Gastrocnemius medialis (tissue), 4 donors: ENCODE measurements around the gene KRT33A. TPM values are rescaled to one million over a fixed set of nuclear protein-coding genes. Genes with fewer than 3 reads are reported as not detected.
"Not testable (repeated sequence)": the region's sequence is repeated elsewhere in the genome, so short reads cannot be mapped to it uniquely, and the experiment has no call there.

Source experiments
- ATAC-seq, 2 donors: fragments of 150-250 bp; one replicate each; pipeline ENCODE4 v1.9.1; 2016
- DNase-seq, 2 donors: peaks; one replicate each; pipeline ENCODE4 v3.0.0-alpha.2; 2019
- H3K27ac ChIP-seq, 4 donors: fragments of 200-600 bp; sonication (generic); 1 replicate in 1 of 4; 2 replicates in 3 of 4; pipeline ENCODE4 v1.5.1; 2016 to 2018; ENCODE audit warnings: mild to moderate bottlenecking in 2 of 4, moderate library complexity in 1 of 4
- H3K27me3 ChIP-seq, 3 donors: fragments of 200-600 bp; sonication (generic) in 2 of 3; 1 replicate in 1 of 3; 2 replicates in 2 of 3; pipeline versions ENCODE4 v1.5.1 to v1.6.0; 2016 to 2019; ENCODE audit warnings: mild to moderate bottlenecking in 1 of 3, moderate library complexity in 1 of 3
- H3K36me3 ChIP-seq, 2 donors: fragments of 200-600 bp; sonication (generic) in 1 of 2; one replicate each; pipeline ENCODE4 v1.5.1; 2017 to 2018
- H3K4me1 ChIP-seq, 2 donors: fragments of 200-600 bp; sonication (generic) in 1 of 2; one replicate each; pipeline ENCODE4 v1.5.1; 2016 to 2017; ENCODE audit warnings: mild to moderate bottlenecking in 2 of 2
- H3K4me3 ChIP-seq, 4 donors: fragments of 200-600 bp; sonication (generic) in 3 of 4; 1 replicate in 1 of 4; 2 replicates in 3 of 4; pipeline ENCODE4 v1.5.1; 2016 to 2019; ENCODE audit warnings: mild to moderate bottlenecking in 2 of 4
- H3K9me3 ChIP-seq, 3 donors: fragments of 200-600 bp; sonication (generic) in 2 of 3; 1 replicate in 1 of 3; 2 replicates in 2 of 3; pipeline ENCODE4 v1.5.1; 2016 to 2019
- CTCF ChIP-seq, 5 experiments: fragments of 450-650 bp in 3 of 5; fragments of 200-600 bp in 2 of 5; sonication (generic) in 2 of 5; IDR thresholded peaks in 4 of 5; conservative IDR thresholded peaks in 1 of 5; 1 replicate in 4 of 5; 2 replicates in 1 of 5; pipeline ENCODE4 v1.5.1; 2016 to 2019; ENCODE audit warnings: antibody characterized with exemption in 5 of 5, mild to moderate bottlenecking in 3 of 5, moderate library complexity in 3 of 5
- POLR2A ChIP-seq, 2 donors: fragments of 450-650 bp; IDR thresholded peaks; one replicate each; pipeline ENCODE4 v1.6.1; 2017; ENCODE audit warnings: antibody characterized with exemption in 2 of 2, mild to moderate bottlenecking in 2 of 2, moderate library complexity in 2 of 2
- in situ Hi-C, 4 donors: fragments of 200-750 bp; cut with MboI; loops; one replicate each; pipeline versions ENCODE4 v1.15.0 to v1.8.0; 2017; ENCODE audit warnings: low sequenced_read_pairs in 4 of 4
- intact Hi-C: fragments of 100-400 bp; cut with DNase I; formaldehyde crosslinking; loops from one replicate; pipeline ENCODE4 v1.15.1; 2023; ENCODE audit warnings: low total_unique reads
- total RNA-seq, 4 donors: library from RNA; depleted of rRNA; stranded (reverse); fragments of >200 nt; gene quantifications; one replicate each; pipeline versions ENCODE4 v1.1.0 to v1.2.3, GENCODE V29; 2016

KRT33A gene
- total RNA-seq, 4 donors from 2014 or later: not detected

- Histone ChIP-seq H3K27me3 (no peaks in the 10 kb centered on the region), H3K36me3 (no peaks in the 10 kb centered on the region), H3K4me3 (no peak overlapping the region), H3K27ac (no peak overlapping the region), H3K9me3 (peaks cover 0 to 4% (median 3%) of the 10 kb centered on the region in 3 donors), H3K4me1 (no peaks in the 10 kb centered on the region)
- in situ Hi-C loops: no loop called here
- ATAC-seq: no peak
- TF ChIP-seq POLR2A (IDR thresholded peaks at IDR 0.05) (no peak), CTCF (IDR thresholded peaks at IDR 0.05 in 4 of 5, conservative IDR thresholded peaks at IDR 0.05 in 1 of 5) (no peak)
- DNase-seq: no peak
- intact Hi-C loops: no loop called here
These were observed 31.8 kb upstream of the KRT33A start for GRCh38 chr17:41382394-41382793.

- intact Hi-C loops, H3K9me3 ChIP-seq, H3K36me3 ChIP-seq, in situ Hi-C loops, DNase-seq, H3K4me3 ChIP-seq, H3K4me1 ChIP-seq, H3K27me3 ChIP-seq, H3K27ac ChIP-seq, ATAC-seq: not testable (repeated sequence)
These were observed 31.3 kb upstream of the KRT33A start, which contains the start of gene KRT34 for GRCh38 chr17:41381943-41382342. Gene KRT34, minus strand, starts transcription at chr17:41382306. Its CDS starts 60 bp downstream, at chr17:41382246.

GRCh38 chr17:41380091-41380490 lies 29.5 kb upstream of the KRT33A start:
- H3K27me3 ChIP-seq, intact Hi-C loops, ATAC-seq, H3K4me3 ChIP-seq, H3K27ac ChIP-seq, in situ Hi-C loops, H3K4me1 ChIP-seq, DNase-seq, H3K36me3 ChIP-seq, H3K9me3 ChIP-seq: not testable (repeated sequence)

GRCh38 chr17:41377546-41377945 lies 26.9 kb upstream of the KRT33A start:
- H3K27ac ChIP-seq: no peak overlapping the region
- no peaks in the 10 kb centered on the region for H3K9me3 ChIP-seq
- in situ Hi-C loops: no loop called here
- no peaks in the 10 kb centered on the region for H3K27me3 ChIP-seq
- H3K36me3 ChIP-seq: no peaks in the 10 kb centered on the region
- intact Hi-C loops: no loop called here
- no peak overlapping the region for H3K4me3 ChIP-seq
- ATAC-seq: no peak
- DNase-seq: no peak
- TF ChIP-seq POLR2A (IDR thresholded peaks at IDR 0.05): no peak
- TF ChIP-seq CTCF (IDR thresholded peaks at IDR 0.05 in 4 of 5, conservative IDR thresholded peaks at IDR 0.05 in 1 of 5): no peak
- H3K4me1 ChIP-seq: no peaks in the 10 kb centered on the region

DNA sequence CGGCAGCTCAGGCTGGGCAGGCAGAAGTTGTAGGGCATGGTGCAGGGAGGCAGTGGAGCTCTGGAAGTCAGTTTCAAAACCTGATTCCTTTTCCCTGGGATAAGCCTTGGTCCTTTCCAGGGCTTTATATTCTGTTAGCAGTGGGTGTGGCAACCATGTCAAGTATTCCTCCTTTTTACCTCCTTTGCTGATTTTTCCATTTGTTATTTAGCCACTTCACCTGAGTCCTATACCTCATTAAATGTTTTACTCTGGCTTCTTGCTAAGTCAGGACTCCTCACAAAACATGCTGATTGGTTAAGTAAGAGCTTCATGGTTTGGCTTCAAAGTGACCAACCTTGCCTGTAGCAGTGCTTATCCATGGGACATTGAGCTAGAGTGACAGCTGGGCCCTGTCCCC lies 19.1 kb upstream of the KRT33A start, which contains the start of gene KRT33B:
Gene KRT33B (minus strand): TSS at position 101 of the 400 bp plus-strand sequence. CDS start 63 bp downstream, at position 38.
- in situ Hi-C loops: no loop called here
- ATAC-seq (no peak), DNase-seq (no peak)
- Histone ChIP-seq H3K4me1 (no peaks in the 10 kb centered on the region), H3K27me3 (no peaks in the 10 kb centered on the region), H3K9me3 (no peaks in the 10 kb centered on the region), H3K4me3 (no peak within 1 kb of the TSS), H3K36me3 (no peaks in the 10 kb centered on the region), H3K27ac (no peak within 1 kb of the TSS)
- TF ChIP-seq POLR2A (IDR thresholded peaks at IDR 0.05) (no peak), CTCF (IDR thresholded peaks at IDR 0.05 in 4 of 5, conservative IDR thresholded peaks at IDR 0.05 in 1 of 5) (no peak)
- intact Hi-C loops: no loop called here

DNA sequence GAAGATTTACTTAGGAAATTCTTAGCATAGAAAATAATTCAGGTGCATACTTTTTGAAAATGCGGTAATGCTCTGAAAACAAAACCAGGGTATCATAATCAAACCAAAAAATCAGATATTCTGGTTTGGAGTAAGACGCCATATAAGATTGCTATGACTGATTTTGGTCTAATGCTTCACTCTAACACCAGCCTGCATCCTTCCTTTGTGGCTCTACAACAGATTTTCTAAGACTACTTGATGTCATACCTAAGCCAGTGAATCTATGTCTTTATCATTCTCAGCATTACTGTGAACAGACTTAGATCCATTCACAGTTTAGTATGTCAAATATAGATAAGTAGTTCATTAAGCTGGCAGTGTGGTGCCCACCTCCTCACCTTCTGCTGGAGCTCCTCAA lies 18.4 kb upstream of the KRT33A start:
- ATAC-seq (no peak), DNase-seq (no peak)
- no peak for TF ChIP-seq POLR2A (IDR thresholded peaks at IDR 0.05)
- TF ChIP-seq CTCF (IDR thresholded peaks at IDR 0.05 in 4 of 5, conservative IDR thresholded peaks at IDR 0.05 in 1 of 5): no peak
- intact Hi-C loops: no loop called here
- Histone ChIP-seq H3K27ac (no peak overlapping the region), H3K27me3 (no peaks in the 10 kb centered on the region), H3K4me3 (no peak overlapping the region), H3K4me1 (no peaks in the 10 kb centered on the region), H3K9me3 (no peaks in the 10 kb centered on the region), H3K36me3 (no peaks in the 10 kb centered on the region)
- in situ Hi-C loops: no loop called here
